Stimulated activated CD8-positive, alpha-beta memory T cell treated with anti-CD3 and anti-CD28 coated beads, Interleukin-15, amount 100 ng/mL, for 1 hour (primary cell): Measurements from ENCODE around the gene ACTL10.

Experiments used
- DNase-seq: peaks from one replicate; pipeline ENCODE4 v3.0.0-alpha.2; 2020; ENCODE audit warnings: low read depth

Gene ACTL10

DNA sequence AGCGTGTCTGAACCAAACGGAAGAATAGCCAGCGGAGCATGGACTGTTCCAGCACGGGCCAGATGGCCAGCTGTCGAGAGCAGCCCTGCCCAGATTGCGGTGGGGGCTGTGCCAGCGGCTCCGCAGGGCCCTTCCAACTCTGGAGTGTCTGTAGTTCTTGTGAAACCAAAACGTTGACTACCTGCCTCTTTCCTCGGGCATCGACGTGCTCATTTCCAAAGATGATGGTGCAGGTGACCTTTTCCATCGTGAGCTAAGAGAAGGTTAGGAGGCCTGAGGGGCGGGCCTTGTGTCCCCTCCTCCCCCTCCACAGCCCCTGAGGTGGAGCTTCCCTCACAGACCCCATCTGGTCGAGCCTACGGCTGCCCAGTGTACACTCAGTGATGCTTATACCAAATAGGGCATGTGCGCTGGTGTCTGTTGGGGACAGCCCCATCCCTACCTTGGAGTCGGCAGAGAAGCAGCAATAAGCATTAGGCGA, 17.5 kb upstream of the ACTL10 start:
- DNase-seq, result no peak

DNA sequence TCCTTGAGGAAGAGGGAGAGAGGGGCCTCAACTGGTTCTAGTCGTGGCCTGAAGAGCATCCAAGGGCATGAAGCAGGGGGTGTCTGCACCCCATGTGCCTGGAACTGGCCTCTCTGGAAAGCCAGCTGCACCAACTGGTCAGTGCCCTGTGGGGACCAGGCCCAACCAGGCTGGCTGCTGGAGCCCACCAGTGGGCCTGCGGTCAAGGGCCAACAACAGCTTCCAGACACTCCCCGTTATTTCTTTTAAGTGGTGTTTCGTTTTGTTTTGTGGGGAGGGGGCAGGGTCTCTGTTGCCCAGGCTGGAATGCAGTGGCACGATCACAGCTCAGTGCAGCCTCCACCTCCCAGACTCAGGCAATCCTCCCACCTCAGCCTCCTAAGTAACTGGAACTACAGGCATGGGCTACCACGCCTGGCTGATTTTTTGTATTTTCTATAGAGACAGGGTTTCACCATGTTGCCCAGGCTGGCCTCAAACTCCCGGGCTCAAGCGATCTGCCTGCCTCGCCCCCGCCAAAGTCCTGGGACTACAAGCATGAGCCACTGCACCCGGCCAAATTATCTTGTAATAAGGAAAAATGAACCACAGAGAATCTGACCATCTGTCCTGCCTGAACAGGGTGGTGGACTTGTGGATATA, 16.5 kb upstream of the ACTL10 start:
- DNase-seq, result no peak

DNA sequence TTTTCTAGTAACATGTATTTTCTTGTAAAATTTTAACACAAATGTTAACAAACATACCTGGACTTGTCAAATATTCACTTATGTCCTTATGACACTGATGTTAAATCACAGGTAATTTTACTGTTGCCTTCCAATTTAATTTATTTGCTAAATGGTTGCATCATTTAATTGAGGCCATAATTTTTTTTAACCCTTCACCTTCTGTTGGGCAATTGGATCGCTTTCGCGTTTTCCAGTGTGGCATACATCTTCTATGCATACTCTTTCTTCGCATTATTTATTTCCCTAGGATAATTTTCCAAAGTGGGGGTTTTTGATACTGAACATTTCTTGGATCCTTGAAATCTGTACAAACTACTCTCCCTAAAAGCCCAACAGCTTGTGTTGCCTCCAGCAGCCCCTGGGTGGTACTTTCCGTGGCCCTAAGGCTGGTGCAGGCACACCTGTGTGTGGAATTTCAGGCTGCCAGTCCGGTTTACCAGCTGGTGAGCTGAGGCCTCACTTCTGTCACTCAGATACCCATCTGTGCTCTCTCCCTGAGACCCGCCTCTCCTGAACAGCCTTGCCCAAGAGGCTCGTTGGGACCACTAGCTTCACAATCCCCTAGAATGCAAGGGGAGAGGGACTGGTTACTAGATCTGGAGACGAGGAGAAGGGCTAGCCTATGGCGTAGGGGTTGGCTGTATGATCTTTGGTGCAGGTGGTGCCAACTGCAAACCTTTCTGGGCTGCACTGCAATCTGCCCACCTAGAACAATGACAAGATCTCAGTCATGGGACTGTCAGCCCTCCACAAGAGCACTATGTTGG, 15.8 kb upstream of the ACTL10 start:
- no peak for DNase-seq

DNA sequence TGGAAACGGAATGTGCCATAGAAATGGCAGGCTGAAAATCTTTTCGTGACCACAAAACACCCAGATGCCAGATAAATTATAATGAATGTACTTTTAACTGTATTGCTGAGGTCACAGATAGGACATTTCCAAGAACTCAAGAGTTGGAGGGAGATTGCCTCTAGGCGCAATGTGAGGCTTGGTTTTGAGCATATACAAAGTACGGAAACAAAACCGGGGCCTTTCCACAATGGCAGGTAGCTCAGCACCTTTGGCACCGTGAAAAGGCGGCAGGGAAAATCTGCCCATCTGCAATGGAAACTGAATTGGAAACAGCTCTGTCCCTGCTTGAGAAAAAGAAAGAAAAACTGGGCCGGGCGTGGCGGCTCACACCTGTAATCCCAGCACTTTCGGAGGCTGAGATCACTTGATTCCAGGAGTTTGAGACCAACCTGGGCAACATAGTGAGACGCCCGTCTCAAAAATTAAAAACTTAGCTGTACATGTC, 15.1 kb upstream of the ACTL10 start:
- no peak for DNase-seq

DNA sequence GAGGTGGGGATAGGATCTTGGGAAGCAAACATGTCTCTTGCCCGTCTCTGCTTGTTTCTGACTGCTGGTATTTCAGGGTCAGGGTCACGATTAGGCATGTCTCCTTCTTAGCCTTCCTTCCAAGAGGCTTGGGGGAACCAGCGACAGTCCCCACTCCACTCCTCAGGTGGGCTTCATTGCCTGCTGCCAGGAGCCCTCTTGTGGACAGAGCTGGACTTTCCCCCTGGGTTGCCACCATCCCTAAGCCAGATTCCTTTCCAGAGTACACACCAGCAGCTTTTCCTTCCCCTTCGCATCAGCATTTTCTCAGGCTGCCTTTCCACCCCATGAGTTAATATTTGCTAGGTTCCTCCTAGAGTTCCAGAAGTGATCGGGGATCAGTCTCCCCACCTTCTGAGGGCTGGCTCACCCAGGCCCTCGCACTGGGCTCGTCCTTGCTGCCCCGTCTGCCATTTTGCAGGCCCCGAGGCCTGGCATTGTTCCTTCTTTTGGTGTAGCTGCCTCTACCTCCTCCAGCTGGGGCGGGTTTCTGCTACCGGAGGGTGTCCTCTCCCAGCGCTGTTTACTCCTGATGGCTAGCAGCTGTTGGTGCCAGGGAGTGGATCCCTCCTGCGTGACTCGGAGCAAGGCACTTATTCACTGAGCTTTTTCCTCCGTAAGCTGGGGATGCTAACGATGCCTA, 13.4 kb upstream of the ACTL10 start:
- no peak for DNase-seq

DNA sequence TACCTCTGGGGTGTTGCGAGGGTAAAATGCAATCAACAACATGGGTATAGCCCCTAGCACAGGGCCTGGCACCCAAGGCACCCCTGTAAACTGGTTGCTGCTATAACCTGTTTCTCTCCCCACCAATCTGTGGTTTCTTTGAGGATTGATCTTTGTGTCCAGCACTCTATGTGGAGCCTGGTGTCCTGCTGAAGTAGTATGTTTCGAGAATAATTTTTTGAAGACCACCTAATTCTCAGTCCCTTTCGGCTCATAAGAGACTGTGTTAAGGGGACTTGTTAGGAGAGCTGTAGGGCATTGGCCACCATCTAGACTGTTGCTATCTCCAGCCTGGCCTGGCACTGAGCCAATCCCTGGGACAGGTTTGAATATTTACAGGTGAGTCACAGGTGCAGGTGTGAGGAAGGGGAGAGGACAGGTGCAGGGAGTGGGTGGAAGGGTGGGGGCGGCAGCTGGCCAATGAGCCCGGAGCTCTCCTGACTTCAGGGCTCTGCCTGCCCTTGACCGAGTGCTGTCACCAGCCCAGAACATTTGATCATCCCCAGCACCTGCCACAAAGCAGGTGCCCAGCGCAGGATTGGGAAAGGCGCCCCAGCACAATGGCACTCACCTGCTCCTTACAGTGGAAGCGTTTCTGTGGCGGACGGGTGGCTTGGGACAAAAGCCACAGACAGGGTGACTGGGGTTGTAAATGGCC, 12.7 kb upstream of the ACTL10 start:
- DNase-seq, result no peak

DNA sequence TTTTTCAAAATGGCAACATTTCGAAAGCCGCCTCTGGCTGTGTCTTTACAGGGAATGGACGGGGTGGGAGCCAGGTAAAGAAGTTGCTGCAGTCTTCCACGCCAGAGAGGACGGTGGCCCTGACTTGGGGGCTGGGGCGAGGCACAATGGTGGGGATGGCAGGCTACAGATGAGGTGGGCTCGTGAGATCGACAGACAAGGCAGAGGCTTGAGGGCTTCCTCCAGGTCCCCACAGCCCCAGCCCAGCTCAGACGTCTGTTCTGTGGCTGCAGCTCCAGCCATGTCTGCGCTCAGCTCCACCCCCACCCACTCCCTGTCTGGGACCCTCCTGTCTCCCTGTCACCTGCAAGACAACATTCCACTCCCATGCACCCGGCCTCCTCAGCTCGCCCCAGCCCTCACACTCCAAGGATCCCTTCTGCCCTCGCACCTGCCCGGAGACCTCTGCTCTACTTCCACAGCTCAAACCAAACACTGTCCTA, 12.0 kb upstream of the ACTL10 start:
- no peak for DNase-seq

DNA sequence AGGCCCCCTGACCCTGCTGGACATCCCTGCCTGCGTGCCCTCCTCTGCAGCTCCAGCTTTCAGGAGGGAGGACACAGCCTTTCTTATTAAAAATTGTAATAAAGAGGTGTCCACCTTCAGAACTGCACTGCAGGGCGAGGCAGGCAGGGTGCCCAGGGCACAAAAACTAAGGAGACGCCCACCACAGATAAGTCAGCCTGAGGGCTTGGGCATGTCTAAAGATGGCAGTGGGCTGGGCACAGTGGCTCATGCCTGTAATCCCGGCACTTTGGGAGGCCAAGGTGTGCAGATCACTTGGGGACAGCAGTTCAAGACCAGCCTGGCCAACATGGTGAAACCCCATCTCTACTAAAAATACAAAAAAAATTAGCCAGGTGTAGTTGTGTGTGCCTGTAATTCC, 11.6 kb upstream of the ACTL10 start:
- DNase-seq, result no peak

DNA sequence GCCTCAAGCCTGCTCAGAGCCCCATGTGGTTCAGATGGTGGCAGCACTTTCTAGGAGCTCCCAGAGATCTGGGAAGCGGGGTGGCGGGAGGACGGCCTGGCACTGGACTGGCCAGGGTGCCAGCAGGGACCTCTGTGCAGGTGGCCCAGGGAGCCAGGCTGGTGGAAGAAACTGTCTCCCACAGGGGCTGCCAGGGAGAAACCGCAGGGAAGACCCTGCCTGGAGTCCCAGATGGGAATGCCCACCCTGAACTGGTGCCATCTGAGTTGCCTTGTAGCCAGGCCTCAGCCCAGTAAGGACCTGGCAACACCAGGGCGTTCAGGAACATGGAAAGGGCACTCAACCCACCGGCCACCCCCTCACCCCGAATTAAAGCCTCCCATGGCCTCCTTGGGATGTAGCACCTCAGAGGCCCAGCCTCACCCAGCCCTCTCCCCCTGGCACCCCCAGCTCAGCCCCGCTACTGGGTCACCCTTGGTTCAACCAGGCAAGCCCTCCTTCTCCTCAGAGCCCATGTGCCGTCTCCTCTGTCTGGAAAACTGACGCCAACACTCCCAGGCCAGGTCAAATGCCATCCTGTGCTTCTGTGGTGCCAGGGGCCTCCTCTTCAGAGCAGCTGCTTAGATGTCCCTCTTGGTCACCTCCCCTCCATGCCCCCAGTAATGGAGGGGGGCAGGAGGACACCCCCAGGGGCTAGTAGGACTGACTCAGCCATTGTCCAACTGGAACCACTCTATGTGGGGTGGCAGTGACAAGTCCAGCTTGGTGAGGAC, 10.5 kb upstream of the ACTL10 start:
- DNase-seq, result no peak

DNA sequence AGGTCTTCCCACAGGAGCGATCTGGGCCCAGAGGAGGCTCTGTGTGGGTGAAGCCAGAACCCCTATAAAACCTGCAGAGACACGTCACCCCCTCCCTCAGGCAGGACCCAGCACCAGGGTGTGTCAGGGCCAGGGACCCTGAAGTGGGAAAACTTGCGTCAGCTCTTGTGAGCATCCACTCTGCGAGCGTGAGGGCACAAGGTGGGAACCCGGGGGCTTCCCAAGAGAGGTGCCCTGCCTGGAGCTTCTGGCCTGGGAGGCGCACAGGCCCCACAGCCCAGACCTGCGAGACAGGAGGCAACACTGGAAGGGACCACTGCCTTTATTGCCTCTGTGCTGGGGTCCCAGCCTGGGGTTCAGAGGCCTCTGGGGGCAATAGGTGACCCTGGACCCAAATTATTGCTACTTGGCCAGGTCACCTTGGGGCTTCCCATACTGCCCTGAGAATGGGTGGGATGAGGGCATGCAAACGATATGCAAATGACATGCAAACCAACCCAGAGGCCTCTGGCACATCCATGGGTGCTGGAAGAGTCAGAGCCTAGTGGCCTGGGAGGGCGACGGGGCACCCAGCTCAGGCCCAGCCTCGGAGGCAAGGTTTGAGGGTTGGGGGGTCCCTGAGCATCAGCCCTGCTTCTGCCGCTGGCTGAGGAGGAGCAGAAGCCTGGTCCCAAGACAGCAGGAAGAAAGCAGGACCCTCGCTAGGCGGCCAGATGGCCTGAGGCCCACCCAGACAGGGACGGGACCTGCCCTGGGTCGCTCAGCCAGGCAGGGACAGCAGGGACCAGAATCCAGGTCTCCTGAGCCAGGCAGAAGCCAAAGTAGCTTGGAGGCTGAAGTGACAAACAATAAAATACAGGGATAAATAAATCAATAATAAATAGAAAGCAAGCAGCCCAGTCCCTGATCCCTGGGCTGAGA, 9.7 kb upstream of the ACTL10 start:
- DNase-seq, result no peak

DNA sequence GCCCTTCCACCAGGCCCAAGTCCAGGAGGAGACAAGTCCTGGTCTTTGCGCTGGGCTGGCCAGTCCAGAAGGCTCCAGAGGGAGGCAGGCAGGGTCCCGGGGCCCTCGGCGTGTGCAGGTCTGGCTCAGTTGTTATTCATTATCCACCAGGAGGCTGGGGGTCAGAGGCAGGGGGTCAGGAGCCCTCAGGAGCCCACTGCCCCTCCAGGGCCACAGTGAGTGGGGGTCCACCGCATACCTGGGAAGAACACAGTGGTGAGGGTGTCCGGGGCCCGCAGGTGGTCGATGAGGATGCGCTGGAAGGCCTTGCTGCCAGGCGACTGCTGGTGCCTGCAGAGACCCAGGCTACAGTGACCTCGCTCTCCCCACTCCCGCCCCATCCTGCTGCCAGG, 9.0 kb upstream of the ACTL10 start:
- no peak for DNase-seq

DNA sequence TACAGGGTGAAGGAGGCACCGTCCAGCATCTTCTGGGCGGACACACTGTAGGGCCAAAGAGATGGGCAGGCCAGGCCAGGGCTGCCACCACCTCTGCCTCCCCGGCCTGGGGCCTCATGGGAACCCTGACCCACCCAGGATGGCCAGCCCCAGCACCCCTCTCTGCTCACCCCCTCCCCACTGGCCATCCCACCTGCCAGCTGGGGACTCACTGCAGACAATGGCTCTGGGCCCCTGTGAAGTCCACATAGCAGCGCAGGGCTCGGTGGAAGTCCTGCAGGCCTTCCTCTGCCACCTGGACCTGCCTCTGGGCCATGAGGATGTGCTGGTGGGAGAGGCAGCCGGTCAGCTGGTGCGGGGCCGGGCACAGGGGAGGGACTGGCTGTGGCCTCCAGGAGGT, 8.2 kb upstream of the ACTL10 start:
- no peak for DNase-seq

DNA sequence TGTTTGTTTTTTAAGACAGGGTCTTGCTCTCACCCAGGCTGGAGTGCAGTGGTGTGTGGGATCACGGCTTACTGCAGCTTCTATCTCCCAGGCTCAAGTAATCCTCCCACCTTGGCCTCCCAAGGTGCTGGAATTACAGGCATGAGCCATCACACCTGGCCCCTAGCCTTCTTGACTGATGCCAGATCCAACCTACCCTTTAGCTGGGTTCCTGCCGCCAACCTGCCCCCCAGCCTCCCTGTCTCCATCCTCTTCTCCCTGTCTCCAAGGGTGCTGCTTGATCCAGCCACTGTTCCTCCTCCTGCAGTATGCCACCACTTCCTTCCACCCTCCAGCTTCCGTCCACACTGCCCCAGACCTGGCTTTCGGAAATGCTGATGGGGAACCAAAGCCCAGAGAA, 7.8 kb upstream of the ACTL10 start:
- DNase-seq, result no peak

DNA sequence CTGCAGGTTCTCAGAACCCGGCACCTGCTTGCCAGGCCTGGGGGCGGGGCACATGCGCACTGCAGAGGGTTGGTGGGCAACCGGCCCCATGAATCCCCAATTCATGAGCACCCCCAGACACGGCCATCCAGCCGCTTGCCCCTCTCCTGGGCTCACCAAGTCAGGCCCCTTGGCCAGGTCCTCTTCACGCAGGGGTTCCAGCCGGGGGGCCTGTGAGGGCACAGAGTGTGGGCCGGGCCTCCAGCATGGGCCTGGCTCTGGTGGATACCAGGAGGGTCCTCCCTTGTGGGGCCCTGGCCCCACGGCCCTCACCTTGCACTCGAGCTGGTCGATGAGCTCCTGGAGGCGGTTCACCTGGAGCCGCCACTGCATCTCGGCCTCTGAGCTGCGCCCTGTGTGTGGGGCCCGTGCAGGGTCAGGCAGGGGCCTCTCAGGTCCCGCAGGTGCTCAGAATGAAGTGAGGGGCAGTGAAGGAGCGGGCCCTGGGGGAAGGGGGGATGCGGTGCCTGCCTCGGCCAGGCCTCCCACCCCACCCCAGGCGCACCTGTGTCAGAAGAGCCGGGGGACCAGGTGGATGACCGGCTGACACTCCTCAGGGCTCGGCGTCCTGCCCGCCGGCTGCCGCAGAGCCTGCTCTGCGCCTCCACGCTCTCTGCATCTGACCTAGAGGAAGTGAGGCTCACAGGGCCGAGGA, 7.3 kb upstream of the ACTL10 start:
- no peak for DNase-seq

DNA sequence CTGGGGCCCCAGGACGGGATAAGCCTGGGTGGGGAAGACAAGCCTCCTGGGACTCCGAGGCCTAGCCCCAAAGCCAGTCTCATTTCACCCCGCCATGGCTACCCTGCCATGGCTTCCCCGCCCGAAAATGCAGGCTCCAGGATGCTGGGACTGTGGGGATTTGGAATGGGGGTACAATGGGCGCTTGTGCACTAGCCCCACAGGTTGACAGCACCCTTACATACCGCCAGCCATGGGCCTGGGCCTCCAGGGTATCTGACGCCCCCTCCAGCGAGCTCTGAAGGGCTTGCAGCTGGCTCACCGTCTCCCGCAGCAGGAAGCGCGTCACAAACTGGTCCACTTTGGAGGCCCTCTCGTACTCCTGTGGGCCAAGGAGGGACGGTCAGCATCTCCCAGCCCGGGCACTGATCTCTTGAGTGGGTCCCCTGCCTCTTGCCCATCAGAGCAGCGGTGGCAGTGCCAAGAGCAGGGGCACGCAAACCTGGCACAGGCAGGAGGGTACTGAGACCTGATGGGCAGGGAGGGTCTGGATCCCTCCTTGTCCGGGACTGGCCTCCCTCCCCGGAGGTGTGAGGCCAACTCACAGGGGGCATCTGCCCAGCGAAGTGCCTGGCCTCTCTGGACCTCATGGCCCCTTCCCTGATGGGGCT, 6.6 kb upstream of the ACTL10 start:
- no peak for DNase-seq

DNA sequence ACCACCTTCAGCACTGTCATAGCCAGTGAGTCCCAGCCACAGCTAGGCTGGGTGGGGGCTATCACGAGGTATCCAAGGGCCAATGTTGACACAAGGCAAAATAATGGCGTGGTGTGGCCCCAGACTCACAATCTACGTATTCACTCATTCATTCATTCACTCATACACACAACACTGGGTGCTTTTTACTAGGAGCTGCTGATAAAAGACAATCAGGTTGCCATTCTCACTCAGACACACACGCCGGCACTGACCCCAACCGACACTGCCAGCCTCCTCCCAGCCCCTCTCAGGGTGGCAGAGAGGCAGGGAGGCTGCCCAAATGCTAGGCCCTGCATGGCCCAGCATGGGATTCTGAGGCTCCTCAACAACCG, 6.1 kb upstream of the ACTL10 start:
- DNase-seq, result no peak

DNA sequence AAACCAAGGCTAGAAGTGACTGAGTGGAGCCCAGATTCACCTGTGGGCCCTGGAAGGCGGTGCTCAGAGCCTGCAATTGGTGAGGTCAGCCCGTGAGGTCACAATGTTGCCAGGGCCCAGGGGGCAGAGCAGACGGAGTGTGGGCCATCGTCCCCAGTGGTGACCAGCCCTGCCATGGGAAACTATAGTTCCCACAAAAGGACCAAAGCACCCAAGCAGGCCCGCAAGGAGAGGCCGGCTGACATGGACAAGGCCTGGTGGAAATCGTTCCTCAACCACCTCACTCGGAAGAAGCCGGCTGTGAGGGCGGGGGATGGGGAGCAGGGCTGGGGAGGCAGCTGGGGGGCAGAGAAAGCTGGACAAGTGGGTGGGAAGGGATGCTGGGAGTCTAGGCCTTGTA, 4.6 kb upstream of the ACTL10 start, which contains the start of gene C20orf144:
Gene C20orf144 (plus strand): TSS at position 156 of the 400 bp plus-strand sequence. CDS start 19 bp downstream, at position 175.
- DNase-seq, result no peak

DNA sequence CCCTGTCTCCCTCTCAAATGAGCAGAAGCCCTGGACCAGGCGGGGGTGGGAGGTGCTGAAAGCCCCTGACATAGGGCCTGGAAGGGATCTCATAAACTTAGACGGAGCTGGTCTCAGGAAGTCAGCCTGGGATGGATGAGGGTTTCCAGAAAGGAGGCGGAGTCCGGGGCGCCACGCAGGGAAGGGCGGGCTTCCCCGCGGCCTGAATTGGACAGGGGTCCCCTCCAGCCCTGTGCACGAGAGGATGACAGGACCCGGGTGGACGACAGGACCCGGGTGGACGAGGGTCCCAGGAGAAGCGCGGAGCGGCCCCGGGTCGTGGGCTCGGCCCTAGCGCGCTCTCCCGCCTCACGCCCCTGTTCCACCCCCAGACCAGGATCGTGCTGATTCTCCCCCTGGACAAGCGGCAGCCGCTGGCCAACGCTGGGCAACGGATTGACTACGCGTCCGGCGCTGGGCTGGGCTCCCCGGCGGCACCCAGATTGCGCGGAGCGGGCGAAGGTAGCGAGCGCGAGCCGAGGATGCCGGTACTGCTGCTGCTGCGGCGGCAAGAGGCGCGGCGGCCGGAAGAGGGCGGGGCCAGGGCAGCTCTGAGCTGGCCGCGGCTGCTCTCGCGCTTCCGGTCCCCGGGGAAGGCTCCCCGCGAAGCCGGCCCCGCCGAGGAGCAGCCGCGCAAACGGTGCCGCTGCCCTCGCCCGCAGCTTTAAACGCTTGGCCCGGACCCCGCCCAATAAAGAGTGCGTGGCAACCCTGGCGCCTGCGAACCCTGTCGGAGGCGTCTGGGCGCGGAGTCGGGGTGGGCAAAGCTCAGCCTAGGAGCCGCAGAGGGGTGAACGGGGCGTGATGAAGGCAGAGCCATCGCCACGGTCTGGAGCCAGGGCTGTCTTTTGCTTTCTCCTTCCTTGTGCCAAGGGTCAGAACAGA, 3.3 kb upstream of the ACTL10 start:
- peak; percentile 60 for DNase-seq
